SK-N-MC (cell line): ENCODE results near the gene SLC38A6.

Experiments
- DNase-seq: peaks from one replicate; pipeline ENCODE4 v3.0.0-alpha.2; 2011; ENCODE audit warnings: low read depth, low spot score
- H3K27ac ChIP-seq: fragments of 200-600 bp; sonication (generic); 2 replicates; pipeline ENCODE4 v1.5.1; 2016; ENCODE audit warnings: mixed run types
- H3K36me3 ChIP-seq: fragments of 200-600 bp; sonication (generic); 2 replicates; pipeline ENCODE4 v1.6.1; 2017; ENCODE audit warnings: antibody characterized with exemption, low read length, mixed read lengths; ENCODE audit not compliant: insufficient read depth
- H3K4me3 ChIP-seq: fragments of 200-600 bp; sonication (generic); 2 replicates; pipeline ENCODE4 v1.5.1; 2016
- H3K9ac ChIP-seq: fragments of 200-600 bp; sonication (generic); 2 replicates; pipeline ENCODE4 v1.8.0; 2017; ENCODE audit warnings: mixed run types, mixed read lengths; ENCODE audit not compliant: insufficient read length
- H3K9me3 ChIP-seq: fragments of 200-600 bp; sonication (generic); 2 replicates; pipeline ENCODE4 v1.6.1; 2017; ENCODE audit warnings: low read depth, mild to moderate bottlenecking, antibody characterized with exemption, low read length, moderate library complexity, mixed read lengths
- EZH2 ChIP-seq: fragments of 200-600 bp; sonication (generic); IDR thresholded peaks from one replicate; pipeline ENCODE4 v1.6.1; 2017; ENCODE audit warnings: antibody characterized with exemption
- FOXP2 ChIP-seq: optimal IDR thresholded peaks from 2 replicates; pipeline ENCODE3; 2011; ENCODE audit warnings: mild to moderate bottlenecking, moderate library complexity; ENCODE audit not compliant: insufficient read depth; ENCODE audit errors: extremely low read length, control extremely low read depth
- POLR2AphosphoS5 ChIP-seq: IDR thresholded peaks from 2 replicates; pipeline ENCODE4 v1.6.1; 2012; ENCODE audit warnings: mild to moderate bottlenecking, low read depth, low read length, borderline replicate concordance

SLC38A6 gene

DNA sequence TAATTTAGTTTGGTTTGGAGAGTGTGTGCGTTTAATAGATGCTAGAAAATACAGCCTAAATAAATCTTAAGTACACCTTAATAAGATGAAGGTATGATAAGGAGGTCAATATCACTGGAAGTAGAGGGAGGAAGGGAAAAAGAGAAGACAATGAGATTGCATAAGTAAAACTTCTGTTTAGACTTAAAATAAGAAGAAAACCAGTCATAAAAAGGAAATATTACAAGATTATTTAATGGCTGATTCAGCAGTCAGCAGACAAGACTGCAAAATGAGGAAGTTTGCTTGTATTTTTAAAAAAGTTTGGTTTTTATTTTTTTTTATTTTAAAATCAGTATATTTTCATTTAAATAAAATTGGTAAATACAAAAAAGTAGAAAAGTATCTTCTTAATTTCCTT is 3.2 kb downstream of the SLC38A6 start:
- Histone ChIP-seq H3K4me3 (no peak overlapping the region), H3K9ac (no peak overlapping the region), H3K36me3 (peaks cover 38% of the 10 kb centered on the region), H3K9me3 (no peaks in the 10 kb centered on the region), H3K27ac (no peak overlapping the region)
- TF ChIP-seq EZH2 (no peak), FOXP2 (no peak), POLR2AphosphoS5 (no peak)
- no peak for DNase-seq

DNA sequence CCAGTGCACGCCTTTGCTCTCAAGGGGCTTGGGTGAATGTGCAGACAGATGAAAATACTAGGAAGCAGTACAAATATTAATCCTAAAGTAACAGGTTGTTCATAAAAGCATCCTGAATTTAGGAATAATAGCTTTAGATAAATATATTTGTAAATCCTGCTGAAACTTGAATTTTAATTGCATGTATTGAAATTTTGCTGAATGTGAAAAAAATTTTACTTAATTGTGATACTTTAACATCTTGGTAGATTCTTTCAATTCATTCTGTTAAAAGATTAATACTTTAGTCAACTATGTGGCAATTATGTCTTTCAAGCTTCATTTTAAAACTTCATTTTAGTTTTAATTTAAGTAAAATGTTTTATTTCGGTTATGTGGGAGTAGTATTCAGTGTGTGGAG is 5.5 kb downstream of the SLC38A6 start:
- H3K27ac ChIP-seq, result no peak overlapping the region
- H3K9ac ChIP-seq, result no peak overlapping the region
- TF ChIP-seq POLR2AphosphoS5 (no peak), FOXP2 (no peak), EZH2 (no peak)
- peaks cover 42% of the 10 kb centered on the region for H3K36me3 ChIP-seq
- DNase-seq, result no peak
- H3K4me3 ChIP-seq, result no peak overlapping the region
- H3K9me3 ChIP-seq, result no peaks in the 10 kb centered on the region

DNA sequence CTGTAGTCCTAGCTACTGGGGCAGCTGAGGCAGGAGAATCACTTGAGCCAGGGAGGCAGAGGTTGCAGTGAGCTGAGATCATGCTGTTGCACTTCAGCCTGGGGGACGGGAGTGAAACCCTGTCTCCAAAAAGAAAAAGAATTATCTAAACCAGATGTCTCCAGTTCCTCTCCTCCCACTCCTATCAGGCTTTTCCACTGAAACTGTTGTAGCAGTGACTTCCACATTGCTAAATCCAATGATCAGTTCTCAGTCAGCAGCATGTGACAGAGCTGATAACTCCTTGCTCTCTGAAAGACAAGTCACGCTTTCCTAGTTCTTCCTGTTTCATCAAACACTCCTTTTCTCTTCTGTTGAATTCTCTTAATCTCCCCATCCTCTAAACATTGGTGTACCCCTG is 8.6 kb downstream of the SLC38A6 start:
- H3K9ac ChIP-seq, result no peak overlapping the region
- no peaks in the 10 kb centered on the region for H3K9me3 ChIP-seq
- H3K27ac ChIP-seq, result no peak overlapping the region
- TF ChIP-seq POLR2AphosphoS5 (no peak), FOXP2 (no peak)
- no peak overlapping the region for H3K4me3 ChIP-seq
- H3K36me3 ChIP-seq, result peaks cover 47% of the 10 kb centered on the region
- no peak for DNase-seq

DNA sequence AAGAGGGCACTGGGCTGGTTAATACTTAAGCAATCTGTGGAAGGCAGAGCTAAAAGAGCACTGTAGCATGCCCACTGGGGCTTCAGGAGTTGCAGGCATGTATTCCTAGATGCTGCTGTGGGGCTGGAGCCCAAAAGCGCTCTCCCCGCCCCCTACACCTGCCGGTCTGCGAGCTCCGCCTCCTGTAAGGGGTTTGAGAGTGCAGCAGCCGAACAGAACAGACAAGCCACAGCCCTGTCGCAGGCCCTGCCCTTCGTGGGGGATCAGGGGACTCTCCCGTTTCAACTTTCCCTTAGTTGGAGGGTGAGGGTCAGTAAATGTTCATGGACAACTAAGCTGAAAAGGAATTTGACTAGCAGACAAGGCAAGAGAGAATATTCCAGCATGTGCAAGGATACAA is 17.6 kb downstream of the SLC38A6 start:
- no peak for DNase-seq
- H3K4me3 ChIP-seq, result no peak overlapping the region
- H3K36me3 ChIP-seq, result peaks cover 4% of the 10 kb centered on the region; the same call in 1 of the 2 replicates
- no peak for TF ChIP-seq POLR2AphosphoS5
- TF ChIP-seq EZH2, result no peak
- TF ChIP-seq FOXP2, result no peak
- no peaks in the 10 kb centered on the region for H3K9me3 ChIP-seq
- H3K9ac ChIP-seq, result no peak overlapping the region
- H3K27ac ChIP-seq, result no peak overlapping the region

DNA sequence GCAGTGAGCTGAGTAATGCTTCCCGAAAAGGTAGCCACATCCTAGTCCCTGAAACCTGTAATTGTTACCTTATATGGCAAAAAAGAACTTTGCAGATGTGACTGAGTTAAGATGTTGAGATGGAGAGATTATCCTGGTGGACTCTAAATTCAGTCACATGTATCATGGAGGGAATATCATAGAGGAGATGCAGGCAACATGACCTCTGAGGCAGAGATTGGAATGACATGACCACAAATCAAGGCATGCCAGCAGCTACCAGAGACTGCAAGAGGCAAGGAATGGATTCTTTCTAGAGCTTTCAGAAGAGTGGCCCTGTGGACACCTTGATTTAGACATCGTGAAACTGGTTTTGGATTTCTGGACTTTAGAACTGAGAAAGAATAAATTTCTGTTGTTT is 18.5 kb downstream of the SLC38A6 start:
- TF ChIP-seq EZH2, result no peak
- TF ChIP-seq FOXP2, result no peak
- TF ChIP-seq POLR2AphosphoS5, result no peak
- DNase-seq, result no peak
- Histone ChIP-seq H3K27ac (no peak overlapping the region), H3K9me3 (no peaks in the 10 kb centered on the region), H3K36me3 (no peaks in the 10 kb centered on the region), H3K9ac (no peak overlapping the region), H3K4me3 (no peak overlapping the region)

DNA sequence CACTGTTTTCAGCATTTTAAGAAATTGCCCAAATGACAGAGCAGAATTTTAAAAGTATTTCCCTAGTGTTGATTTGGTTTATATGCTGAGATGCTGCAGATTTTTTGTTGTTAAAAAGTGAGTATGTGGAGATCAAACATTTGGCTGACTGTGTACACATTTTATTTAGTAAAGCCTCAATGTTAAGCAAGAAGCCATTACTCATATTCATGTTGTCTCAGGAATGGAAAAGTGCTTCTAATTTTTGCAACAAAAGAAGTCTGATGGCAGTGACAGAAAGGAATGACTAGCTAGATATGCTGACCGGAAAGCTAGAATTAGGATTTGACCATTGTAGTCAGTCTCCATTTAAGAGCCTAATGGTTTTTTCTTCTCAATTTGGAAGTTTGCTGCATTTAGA is 22.5 kb downstream of the SLC38A6 start:
- no peak overlapping the region for H3K4me3 ChIP-seq
- no peak overlapping the region for H3K9ac ChIP-seq
- no peak overlapping the region for H3K27ac ChIP-seq
- no peaks in the 10 kb centered on the region for H3K36me3 ChIP-seq
- no peak for TF ChIP-seq EZH2
- TF ChIP-seq POLR2AphosphoS5, result no peak
- TF ChIP-seq FOXP2, result no peak
- no peaks in the 10 kb centered on the region; the same call in 1 of the 2 replicates for H3K9me3 ChIP-seq
- DNase-seq, result no peak

DNA sequence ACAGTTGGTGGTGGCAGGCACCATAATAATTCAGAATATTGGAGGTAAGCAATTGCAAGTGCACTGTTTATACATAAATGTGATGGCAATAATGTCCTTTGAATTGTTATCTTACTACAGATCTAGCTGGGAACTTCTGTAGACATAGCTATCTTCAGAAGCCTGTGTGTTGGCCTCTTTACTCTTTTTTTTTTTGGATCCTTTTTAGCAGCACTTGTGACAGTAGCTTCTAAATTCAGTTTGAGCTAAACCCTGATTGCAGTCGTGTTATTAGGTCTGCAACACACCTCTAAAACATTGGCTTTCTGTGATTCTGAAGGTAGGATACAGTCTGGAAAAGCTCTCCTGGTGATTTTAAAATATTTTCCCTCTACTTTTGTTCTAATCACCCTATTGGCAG is 38.5 kb downstream of the SLC38A6 start:
- no peaks in the 10 kb centered on the region for H3K36me3 ChIP-seq

DNA sequence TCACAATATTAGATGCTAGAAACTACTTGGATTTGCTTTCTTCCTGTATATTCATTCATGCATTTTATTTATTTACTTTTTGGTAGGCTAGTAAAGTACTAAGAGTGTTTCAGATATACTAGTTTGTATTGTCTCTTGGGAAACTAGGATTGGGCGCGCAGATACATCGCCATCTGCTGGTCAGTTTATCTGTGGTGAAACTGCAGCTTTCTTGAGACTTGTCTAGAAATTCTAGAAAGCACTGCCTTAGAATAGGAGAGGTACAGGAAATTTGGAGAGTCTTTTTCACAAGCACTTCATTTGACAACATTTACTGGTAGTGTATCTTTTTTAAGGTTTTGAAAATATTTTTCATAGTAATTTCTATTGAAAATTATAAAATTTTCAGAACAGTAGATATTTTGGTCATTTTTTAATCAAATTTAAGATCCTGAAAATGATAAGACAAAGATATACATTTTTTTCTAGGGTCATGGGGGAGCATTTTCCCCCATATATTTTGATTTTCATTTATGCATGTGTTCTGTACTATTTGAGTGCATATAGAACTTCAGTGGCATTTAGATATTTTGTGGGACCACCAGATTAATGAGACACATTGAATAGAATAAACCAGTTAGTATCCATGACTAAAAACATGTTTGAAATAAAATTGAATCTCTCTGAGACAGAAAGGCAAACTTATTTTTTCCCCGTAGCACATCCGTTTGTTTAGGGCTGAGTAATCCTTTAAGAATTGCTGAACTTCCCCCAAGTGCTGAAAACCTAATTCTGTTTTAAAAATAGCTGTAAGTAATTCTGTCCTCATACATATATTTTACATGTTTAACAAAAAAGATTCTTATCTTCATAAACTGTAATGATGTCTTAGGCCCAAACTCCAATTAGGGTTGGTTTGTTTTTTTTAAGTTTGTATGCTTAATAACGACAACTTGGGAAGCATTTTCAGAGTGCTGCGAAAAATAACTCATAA is 44.5 kb downstream of the SLC38A6 start:
- peak overlapping the region; percentile 42 for H3K27ac ChIP-seq
- peak overlapping the region; percentile 2 for H3K9ac ChIP-seq
- TF ChIP-seq POLR2AphosphoS5, result no peak
- peak; percentile 54 for TF ChIP-seq FOXP2
- TF ChIP-seq EZH2, result no peak
- no peaks in the 10 kb centered on the region for H3K36me3 ChIP-seq
- no peaks in the 10 kb centered on the region for H3K9me3 ChIP-seq
- DNase-seq, result peak; percentile 67
- H3K4me3 ChIP-seq, result peak overlapping the region; percentile 26; the same call in 1 of the 2 replicates

More for the DNA sequence above, 38.5 kb downstream of the SLC38A6 start:
- no peak for DNase-seq
- no peak overlapping the region for H3K9ac ChIP-seq
- TF ChIP-seq FOXP2, result no peak
- no peak for TF ChIP-seq EZH2
- TF ChIP-seq POLR2AphosphoS5, result no peak
- H3K4me3 ChIP-seq, result no peak overlapping the region
- no peaks in the 10 kb centered on the region for H3K9me3 ChIP-seq
- H3K27ac ChIP-seq, result no peak overlapping the region
